ENCODE measurements around the gene CIDEA. TPM values are rescaled to one million over a fixed set of nuclear protein-coding genes. Genes with fewer than 3 reads are reported as not detected.

The CIDEA gene
- total RNA-seq, 1 donor from 2014 or later, result 0.53 TPM

DNA sequence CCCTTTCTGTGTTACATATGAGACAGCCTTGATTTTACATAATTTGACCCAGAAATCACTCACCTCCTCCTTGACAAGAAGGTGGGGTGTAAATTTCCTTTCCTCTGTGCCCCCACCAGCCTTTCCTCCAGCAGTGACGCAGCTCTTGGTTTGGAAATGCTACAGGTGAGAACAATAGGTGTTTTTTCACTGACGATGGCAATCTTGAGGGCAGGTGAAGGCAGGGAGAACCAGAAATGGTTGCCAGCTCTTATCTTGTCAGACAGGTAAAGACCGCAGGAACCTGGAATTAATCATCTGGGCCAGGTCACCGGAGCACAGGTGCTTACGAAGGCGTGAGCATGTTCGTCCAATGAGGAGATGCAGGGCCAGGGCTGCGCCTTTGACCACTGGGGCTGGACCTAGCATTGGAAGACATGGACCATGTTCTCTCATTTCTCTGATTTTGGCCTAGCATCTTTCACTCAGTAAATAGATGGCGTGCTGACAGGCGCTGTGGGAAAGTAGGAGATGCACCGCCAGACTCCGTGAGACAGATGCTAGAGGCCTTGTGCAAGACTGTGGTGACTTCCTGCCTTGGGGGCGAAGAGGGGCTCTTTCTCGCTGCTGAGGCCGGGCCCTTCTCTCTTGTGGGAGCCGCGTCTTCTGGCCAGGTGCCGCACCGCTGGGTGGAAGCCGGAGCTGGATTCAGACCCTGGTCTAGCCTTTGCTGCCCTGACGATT is 4.0 kb downstream of the CIDEA start:
- TF ChIP-seq, protein P1, sequence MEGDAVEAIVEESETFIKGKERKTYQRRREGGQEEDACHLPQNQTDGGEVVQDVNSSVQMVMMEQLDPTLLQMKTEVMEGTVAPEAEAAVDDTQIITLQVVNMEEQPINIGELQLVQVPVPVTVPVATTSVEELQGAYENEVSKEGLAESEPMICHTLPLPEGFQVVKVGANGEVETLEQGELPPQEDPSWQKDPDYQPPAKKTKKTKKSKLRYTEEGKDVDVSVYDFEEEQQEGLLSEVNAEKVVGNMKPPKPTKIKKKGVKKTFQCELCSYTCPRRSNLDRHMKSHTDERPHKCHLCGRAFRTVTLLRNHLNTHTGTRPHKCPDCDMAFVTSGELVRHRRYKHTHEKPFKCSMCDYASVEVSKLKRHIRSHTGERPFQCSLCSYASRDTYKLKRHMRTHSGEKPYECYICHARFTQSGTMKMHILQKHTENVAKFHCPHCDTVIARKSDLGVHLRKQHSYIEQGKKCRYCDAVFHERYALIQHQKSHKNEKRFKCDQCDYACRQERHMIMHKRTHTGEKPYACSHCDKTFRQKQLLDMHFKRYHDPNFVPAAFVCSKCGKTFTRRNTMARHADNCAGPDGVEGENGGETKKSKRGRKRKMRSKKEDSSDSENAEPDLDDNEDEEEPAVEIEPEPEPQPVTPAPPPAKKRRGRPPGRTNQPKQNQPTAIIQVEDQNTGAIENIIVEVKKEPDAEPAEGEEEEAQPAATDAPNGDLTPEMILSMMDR (IDR thresholded peaks at IDR 0.05; ENCODE audit: insufficient read depth, low read length, severe bottlenecking), result no peak
- Histone ChIP-seq H3K4me3 (ENCODE audit: low read depth, low read length) (no peak overlapping the region), H3K27me3 (ENCODE audit: control insufficient read depth, insufficient read depth, low read length) (peaks cover 9% of the 10 kb centered on the region), H3K36me3 (ENCODE audit: control insufficient read depth, insufficient read depth, low read length) (no peaks in the 10 kb centered on the region)
- peak; percentile 22 for DNase-seq (ENCODE audit: low read depth)
- peak; percentile 36 for FAIRE-seq

DNA sequence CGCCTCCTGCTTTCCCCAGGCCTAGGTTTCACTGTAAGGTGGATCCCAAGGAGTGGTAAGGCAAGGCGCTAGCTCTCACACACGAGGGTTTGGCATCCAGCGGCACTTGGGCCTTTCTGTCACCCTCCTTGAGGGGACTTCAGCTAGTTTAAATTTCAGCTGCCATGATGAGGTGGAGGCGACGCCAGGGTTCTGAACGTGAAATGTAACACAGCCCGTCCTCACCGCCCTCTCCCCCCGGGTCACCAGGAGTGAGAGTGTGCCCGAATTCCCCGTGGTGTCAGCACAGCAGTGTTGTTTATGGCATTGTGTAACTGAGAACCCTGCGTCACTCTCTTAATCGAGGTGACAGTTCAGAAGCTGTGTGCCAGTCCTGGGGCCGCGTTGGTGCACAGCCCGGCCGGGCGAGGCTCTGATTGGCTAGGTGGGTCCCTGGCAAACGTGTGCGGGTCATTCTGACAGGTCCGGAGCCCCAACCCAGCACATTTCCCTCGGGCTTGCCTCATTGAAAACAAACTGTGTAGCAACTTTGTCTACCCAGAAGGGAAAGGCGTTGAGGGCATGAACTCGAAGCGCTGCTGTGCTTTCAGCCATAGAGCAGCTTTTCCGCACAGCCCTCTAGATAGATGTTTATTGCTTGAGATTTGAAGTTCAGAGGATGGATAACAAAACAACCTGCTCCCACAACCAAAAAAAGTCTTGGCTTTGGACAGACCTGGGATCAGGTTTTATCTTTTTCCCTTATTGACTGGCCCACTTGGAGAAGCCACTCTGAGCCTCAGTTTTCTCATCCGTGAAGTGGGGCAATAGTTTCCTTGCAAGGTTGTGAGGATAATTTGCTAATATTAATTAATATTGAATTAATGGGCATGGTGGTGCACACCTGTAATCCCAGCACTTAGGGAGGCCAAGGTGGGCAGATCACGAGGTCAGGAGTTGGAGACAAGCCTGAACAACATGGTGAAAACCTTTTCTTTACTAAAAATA is 4.9 kb downstream of the CIDEA start:
- FAIRE-seq, result no peak
- no peak for DNase-seq (ENCODE audit: low read depth)
- H3K36me3 ChIP-seq (ENCODE audit: control insufficient read depth, insufficient read depth, low read length), result no peaks in the 10 kb centered on the region
- TF ChIP-seq, protein P1 (IDR thresholded peaks at IDR 0.05; ENCODE audit: insufficient read depth, low read length, severe bottlenecking), result no peak
- H3K4me3 ChIP-seq (ENCODE audit: low read depth, low read length), result no peak overlapping the region
- peaks cover under 1% of the 10 kb centered on the region for H3K27me3 ChIP-seq (ENCODE audit: control insufficient read depth, insufficient read depth, low read length)

DNA sequence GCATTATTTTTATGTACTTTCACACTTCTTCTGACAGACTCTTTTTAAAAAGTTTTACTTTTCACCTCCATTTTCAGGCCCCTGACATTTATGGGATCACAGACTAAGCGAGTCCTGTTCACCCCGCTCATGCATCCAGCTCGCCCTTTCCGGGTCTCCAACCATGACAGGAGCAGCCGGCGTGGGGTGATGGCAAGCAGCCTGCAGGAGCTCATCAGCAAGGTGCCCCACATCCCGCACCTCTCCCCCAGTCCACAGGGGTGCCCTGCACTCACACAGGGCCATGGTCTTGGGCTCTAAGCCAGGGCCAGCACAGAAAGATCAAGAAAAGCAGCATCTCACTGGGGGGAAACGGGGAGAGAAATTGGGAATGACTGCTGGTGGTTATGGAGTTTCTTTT is 8.6 kb downstream of the CIDEA start:
- FAIRE-seq (no peak), DNase-seq (ENCODE audit: low read depth) (no peak)
- Histone ChIP-seq H3K27me3 (ENCODE audit: control insufficient read depth, insufficient read depth, low read length) (peaks cover 3% of the 10 kb centered on the region), H3K4me3 (ENCODE audit: low read depth, low read length) (no peak overlapping the region), H3K36me3 (ENCODE audit: control insufficient read depth, insufficient read depth, low read length) (no peaks in the 10 kb centered on the region)
- TF ChIP-seq, protein P1 (IDR thresholded peaks at IDR 0.05; ENCODE audit: insufficient read depth, low read length, severe bottlenecking), result no peak

DNA sequence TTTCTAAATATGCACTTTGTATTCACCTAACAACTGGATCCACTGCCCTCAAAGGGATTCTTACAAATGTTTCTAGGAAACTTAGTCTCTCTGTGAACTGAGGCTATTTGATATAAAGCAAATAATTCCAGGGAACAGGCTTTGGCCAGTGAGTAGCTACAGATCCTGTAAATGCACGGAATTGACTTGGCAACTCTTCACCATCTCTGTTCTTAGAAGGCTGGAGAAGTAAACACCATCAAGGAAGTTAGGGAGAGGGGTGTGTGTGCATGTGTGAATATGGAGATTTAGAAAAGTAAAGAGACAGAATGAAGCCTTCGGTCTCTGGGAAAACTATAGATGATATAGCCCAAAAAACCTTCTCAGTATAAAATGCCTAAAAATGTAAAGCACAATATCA is 10.7 kb downstream of the CIDEA start:
- Histone ChIP-seq H3K36me3 (ENCODE audit: control insufficient read depth, insufficient read depth, low read length) (no peaks in the 10 kb centered on the region), H3K4me3 (ENCODE audit: low read depth, low read length) (no peak overlapping the region), H3K27me3 (ENCODE audit: control insufficient read depth, insufficient read depth, low read length) (peaks cover 3% of the 10 kb centered on the region)
- FAIRE-seq (no peak), DNase-seq (ENCODE audit: low read depth) (no peak)
- TF ChIP-seq, protein P1 (IDR thresholded peaks at IDR 0.05; ENCODE audit: insufficient read depth, low read length, severe bottlenecking), result no peak

DNA sequence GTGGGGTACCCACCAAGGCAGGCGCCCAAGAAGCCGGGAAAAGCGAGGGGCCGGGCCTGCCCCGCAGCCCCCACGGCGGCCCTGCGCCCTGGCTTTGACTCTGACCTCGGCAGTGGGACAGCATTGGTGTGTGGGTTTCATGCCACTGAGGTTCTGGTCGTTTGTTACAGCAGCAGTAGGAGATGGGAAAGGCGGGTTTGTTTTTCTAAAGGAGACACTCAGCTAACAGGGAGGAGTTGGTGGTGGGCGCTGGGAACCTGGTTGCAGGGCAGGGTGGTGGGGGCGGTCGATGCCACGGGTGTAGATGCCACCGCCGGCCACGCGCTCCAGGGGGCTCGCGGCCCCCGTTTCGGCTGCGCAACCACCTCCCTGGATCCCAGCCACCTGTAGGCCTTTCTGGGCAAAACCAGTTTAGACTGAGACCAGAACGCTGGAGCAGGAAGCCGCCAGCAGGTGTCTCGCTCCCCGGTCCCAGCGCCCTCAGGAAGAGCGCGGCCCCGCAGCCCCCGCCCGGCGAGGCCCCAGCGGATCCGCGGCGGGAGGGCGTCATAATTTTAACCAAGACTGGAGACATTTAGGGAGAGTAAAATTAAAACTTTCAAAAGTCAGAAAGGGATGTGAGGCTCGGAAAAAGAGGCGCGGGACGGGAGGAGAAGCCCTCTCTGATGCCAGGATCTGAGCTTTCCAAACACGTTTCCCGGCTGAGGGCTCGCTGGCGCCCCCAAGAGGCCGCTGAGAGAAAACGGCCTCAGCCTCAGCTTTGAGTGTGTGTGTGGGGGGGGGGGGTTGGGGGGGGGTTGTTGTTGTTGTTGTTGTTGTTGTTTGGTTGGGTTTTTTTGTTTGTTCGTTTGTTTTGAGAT is 17.4 kb downstream of the CIDEA start:
- Histone ChIP-seq H3K27me3 (ENCODE audit: control insufficient read depth, insufficient read depth, low read length) (no peaks in the 10 kb centered on the region), H3K4me3 (ENCODE audit: low read depth, low read length) (peak overlapping the region; percentile 40), H3K36me3 (ENCODE audit: control insufficient read depth, insufficient read depth, low read length) (no peaks in the 10 kb centered on the region)
- TF ChIP-seq, protein P1 (IDR thresholded peaks at IDR 0.05; ENCODE audit: insufficient read depth, low read length, severe bottlenecking), result peak; percentile 68
- FAIRE-seq (no peak), DNase-seq (ENCODE audit: low read depth) (peak; percentile 54)
